ENCODE measurements around the gene MYCL. TPM values are rescaled to one million over a fixed set of nuclear protein-coding genes. Genes with fewer than 3 reads are reported as not detected.

MYCL gene
- total and polyA plus RNA-seq, 2 of the 13 experiments (the other 11 are each of a cell fraction or from before 2014, with no cell fraction given), result 0.31 to 1.7 TPM

DNA sequence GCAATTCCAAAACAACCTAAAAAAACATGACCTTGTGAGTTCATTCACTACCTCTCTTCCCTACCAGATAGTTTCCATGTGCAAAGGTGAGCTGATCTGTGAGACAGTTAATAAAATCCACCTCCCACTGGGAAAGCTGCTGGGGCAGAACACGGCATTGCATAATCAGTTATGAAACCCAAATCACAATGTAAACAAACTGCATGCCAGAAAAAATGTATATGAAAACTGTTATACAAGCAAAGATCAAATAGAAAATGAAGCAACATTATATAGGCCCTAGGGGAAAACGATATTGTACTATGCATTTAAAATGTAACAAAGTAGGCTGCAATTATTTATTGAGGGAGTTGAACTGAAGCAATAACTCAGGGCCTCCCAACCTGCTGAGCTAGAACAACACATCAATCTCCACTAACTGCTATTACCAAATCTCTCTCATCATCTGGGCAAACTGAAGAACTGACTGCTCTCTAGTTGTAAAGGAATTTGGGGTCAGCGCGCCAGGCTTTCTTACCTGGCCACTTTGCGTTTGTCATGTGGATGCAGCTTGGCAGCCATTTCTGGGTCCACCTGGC, 49.4 kb downstream of the MYCL start (continued):
- TF ChIP-seq ZMAT3 (CRISPR knock-in tag; conservative IDR thresholded peaks at IDR 0.05) (no peak), BCL6 (CRISPR knock-in tag; IDR thresholded peaks at IDR 0.05) (peak; percentile 62), HDAC1 (CRISPR knock-in tag; IDR thresholded peaks at IDR 0.05) (peak; percentile 70), FOXA1 (IDR thresholded peaks at IDR 0.05) (no peak), FOXA1 (CRISPR knock-in tag; IDR thresholded peaks at IDR 0.05) (peak; percentile 71), ZNF563 (CRISPR knock-in tag; IDR thresholded peaks at IDR 0.05) (no peak), GTF3A (CRISPR knock-in tag; conservative IDR thresholded peaks at IDR 0.05) (no peak), ZNF263 (CRISPR knock-in tag; IDR thresholded peaks at IDR 0.05) (no peak), ZNF264 (CRISPR knock-in tag; IDR thresholded peaks at IDR 0.05) (peak; percentile 81), SIX4 (CRISPR knock-in tag; IDR thresholded peaks at IDR 0.05) (no peak), ZNF788 (CRISPR knock-in tag; IDR thresholded peaks at IDR 0.05; ENCODE audit: borderline replicate concordance) (no peak), CEBPB (IDR thresholded peaks at IDR 0.05; ENCODE audit: borderline replicate concordance, low read depth, low read length) (peak; percentile 95), BRCA1 (CRISPR knock-in tag; IDR thresholded peaks at IDR 0.05) (no peak), CREB1 (IDR thresholded peaks at IDR 0.05) (no peak), CREB1 (CRISPR knock-in tag; IDR thresholded peaks at IDR 0.05) (peak; percentile 63), MBNL3 (CRISPR knock-in tag; conservative IDR thresholded peaks at IDR 0.05) (no peak)
- TF ChIP-seq, protein P1, sequence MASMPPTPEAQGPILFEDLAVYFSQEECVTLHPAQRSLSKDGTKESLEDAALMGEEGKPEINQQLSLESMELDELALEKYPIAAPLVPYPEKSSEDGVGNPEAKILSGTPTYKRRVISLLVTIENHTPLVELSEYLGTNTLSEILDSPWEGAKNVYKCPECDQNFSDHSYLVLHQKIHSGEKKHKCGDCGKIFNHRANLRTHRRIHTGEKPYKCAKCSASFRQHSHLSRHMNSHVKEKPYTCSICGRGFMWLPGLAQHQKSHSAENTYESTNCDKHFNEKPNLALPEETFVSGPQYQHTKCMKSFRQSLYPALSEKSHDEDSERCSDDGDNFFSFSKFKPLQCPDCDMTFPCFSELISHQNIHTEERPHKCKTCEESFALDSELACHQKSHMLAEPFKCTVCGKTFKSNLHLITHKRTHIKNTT (CRISPR knock-in tag; IDR thresholded peaks at IDR 0.05), result no peak
- TF ChIP-seq, protein P2, sequence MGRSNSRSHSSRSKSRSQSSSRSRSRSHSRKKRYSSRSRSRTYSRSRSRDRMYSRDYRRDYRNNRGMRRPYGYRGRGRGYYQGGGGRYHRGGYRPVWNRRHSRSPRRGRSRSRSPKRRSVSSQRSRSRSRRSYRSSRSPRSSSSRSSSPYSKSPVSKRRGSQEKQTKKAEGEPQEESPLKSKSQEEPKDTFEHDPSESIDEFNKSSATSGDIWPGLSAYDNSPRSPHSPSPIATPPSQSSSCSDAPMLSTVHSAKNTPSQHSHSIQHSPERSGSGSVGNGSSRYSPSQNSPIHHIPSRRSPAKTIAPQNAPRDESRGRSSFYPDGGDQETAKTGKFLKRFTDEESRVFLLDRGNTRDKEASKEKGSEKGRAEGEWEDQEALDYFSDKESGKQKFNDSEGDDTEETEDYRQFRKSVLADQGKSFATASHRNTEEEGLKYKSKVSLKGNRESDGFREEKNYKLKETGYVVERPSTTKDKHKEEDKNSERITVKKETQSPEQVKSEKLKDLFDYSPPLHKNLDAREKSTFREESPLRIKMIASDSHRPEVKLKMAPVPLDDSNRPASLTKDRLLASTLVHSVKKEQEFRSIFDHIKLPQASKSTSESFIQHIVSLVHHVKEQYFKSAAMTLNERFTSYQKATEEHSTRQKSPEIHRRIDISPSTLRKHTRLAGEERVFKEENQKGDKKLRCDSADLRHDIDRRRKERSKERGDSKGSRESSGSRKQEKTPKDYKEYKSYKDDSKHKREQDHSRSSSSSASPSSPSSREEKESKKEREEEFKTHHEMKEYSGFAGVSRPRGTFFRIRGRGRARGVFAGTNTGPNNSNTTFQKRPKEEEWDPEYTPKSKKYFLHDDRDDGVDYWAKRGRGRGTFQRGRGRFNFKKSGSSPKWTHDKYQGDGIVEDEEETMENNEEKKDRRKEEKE (IDR thresholded peaks at IDR 0.05), result no peak
- TF ChIP-seq, protein P3, sequence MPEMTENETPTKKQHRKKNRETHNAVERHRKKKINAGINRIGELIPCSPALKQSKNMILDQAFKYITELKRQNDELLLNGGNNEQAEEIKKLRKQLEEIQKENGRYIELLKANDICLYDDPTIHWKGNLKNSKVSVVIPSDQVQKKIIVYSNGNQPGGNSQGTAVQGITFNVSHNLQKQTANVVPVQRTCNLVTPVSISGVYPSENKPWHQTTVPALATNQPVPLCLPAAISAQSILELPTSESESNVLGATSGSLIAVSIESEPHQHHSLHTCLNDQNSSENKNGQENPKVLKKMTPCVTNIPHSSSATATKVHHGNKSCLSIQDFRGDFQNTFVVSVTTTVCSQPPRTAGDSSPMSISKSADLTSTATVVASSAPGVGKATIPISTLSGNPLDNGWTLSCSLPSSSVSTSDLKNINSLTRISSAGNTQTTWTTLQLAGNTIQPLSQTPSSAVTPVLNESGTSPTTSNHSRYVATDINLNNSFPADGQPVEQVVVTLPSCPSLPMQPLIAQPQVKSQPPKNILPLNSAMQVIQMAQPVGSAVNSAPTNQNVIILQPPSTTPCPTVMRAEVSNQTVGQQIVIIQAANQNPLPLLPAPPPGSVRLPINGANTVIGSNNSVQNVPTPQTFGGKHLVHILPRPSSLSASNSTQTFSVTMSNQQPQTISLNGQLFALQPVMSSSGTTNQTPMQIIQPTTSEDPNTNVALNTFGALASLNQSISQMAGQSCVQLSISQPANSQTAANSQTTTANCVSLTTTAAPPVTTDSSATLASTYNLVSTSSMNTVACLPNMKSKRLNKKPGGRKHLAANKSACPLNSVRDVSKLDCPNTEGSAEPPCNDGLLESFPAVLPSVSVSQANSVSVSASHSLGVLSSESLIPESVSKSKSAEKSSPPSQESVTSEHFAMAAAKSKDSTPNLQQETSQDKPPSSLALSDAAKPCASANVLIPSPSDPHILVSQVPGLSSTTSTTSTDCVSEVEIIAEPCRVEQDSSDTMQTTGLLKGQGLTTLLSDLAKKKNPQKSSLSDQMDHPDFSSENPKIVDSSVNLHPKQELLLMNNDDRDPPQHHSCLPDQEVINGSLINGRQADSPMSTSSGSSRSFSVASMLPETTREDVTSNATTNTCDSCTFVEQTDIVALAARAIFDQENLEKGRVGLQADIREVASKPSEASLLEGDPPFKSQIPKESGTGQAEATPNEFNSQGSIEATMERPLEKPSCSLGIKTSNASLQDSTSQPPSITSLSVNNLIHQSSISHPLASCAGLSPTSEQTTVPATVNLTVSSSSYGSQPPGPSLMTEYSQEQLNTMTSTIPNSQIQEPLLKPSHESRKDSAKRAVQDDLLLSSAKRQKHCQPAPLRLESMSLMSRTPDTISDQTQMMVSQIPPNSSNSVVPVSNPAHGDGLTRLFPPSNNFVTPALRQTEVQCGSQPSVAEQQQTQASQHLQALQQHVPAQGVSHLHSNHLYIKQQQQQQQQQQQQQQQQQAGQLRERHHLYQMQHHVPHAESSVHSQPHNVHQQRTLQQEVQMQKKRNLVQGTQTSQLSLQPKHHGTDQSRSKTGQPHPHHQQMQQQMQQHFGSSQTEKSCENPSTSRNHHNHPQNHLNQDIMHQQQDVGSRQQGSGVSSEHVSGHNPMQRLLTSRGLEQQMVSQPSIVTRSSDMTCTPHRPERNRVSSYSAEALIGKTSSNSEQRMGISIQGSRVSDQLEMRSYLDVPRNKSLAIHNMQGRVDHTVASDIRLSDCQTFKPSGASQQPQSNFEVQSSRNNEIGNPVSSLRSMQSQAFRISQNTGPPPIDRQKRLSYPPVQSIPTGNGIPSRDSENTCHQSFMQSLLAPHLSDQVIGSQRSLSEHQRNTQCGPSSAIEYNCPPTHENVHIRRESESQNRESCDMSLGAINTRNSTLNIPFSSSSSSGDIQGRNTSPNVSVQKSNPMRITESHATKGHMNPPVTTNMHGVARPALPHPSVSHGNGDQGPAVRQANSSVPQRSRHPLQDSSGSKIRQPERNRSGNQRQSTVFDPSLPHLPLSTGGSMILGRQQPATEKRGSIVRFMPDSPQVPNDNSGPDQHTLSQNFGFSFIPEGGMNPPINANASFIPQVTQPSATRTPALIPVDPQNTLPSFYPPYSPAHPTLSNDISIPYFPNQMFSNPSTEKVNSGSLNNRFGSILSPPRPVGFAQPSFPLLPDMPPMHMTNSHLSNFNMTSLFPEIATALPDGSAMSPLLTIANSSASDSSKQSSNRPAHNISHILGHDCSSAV (CRISPR knock-in tag; IDR thresholded peaks at IDR 0.05; ENCODE audit: borderline replicate concordance), result no peak
